GM10847 (cell line): Measurements from ENCODE around the gene STXBP6.

Experiments
- POLR2A ChIP-seq: IDR thresholded peaks from 2 replicates; pipeline ENCODE4 v1.6.1; 2011; ENCODE audit not compliant: insufficient read length; ENCODE audit errors: extremely low read depth

Gene STXBP6

DNA sequence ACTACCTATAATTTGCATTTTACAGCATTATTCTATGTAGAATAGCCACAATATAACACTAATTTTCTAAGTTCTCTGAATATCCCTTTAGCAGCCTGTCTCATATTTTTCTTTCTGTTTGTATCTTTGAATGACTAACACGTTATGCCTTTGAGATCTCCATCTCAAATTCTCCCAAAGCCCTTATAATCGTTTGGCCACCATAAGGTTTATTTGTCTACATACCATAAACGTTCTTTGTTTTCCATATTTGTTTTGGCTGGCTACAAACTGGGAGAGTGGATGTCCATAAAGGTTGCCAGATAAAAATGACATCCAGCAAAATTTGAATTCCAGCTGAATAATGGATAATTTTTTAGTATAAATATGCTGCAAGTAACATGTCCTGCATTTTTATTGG lies 203.7 kb downstream of the STXBP6 start:
- no peak for TF ChIP-seq POLR2A

- no peak for TF ChIP-seq POLR2A
Measured at GRCh38 chr14:24845851-24846250, 204.1 kb downstream of the STXBP6 start.

DNA sequence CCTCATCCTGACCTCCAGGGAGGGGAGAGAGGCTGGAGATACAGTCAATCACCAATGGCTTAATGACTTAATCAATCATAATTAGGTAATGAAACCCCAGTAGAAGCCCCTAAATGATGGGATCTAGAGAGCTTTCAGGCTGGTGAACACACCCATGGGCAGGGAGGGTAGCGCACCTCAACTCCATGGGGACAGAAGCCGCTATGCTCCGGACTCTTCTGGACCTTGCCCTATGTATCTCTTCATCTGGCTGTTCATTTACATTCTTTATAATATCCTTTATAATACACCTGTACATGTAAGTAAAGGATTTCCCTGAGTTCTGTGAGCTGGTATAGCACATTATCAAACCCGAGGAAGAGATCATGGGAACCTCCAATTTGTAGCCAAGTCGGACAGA lies 205.9 kb downstream of the STXBP6 start:
- no peak for TF ChIP-seq POLR2A

DNA sequence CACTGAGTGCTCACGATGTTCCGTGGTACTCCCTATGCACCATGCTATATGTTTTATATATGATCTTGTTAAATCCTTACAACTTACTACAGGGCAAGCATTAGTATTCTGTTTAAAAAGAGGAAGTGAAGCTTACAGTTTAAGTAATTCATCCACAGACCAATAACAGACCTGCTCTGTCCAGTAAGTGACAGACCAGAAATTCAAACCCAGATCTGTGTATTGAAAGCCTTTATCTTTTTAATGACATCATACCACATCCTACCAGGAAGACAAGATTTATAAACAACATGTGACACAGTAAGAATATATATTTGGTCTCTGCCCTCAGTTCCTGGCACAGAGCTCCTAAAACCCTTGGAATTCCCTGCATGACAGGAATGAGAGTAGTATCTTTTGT lies 206.5 kb downstream of the STXBP6 start:
- no peak for TF ChIP-seq POLR2A

DNA sequence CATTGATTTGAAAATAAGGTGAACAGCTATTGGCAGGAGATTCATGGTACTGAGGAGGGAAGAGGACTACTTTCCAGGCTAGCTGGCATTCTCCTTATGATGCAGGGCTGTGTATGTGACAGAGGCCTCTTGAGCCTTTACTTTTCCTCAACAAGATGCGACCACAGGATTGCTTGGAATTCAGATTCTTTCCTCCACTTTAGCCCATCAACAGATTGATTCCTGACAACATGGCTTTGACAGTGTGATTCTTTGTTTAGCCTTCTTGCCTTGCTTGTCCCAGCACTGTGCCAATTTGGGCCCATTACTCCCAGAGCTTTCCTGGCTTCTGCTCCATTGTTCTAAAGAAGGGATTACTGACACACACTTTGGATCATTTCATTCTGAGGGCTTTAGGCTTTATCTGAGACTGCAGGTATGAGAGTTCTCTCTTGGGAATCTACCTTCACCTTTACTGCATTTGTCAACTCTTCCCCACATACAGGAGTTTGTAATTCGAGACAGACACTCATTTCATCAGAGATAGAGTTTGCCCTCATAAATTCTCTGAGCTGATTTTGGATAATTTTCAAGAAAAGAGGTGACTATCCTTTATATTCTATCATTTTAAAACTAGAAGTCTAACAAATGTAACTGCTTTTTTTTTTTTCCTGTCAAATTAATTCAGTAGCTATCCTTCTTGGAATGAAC lies 209.6 kb downstream of the STXBP6 start:
- no peak for TF ChIP-seq POLR2A

- TF ChIP-seq POLR2A, result no peak
Measured at GRCh38 chr14:24839617-24840203, 210.2 kb downstream of the STXBP6 start.

- no peak for TF ChIP-seq POLR2A
Measured at GRCh38 chr14:24838945-24839616, 210.9 kb downstream of the STXBP6 start.

DNA sequence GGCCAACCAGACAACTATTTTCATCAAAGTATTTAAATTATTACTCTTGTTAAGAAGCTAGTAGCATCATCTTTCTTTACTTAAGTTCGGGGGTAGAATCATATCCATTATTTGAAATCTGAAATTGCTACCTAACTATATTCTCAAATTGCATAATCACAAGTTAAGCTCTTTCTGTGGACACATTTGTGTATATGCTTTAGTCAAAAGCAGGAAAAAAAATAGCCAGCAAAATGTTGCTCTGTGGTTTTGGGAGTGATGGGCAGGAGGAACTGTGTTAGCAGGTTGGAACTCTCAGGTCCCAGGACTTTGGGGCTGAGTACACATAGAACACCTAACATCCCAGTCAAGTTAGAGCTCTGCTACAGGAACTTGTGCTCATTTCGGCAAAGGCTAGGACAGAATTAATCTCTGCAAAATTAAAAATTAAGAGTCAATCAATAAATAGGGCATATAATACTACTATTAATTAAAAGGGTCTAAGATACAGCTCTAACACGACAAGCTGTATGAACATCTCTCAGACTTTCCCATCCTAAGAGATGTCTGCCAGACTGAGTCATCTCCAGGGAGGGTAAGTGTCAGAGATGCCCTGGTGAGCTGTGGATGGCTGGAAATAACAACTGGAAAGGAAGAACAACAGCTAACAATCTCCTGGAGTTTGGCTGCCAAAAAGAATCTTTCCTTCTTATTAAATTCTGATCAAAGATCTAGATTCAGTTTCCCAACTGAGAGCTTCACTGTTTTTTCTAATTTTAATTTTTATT lies 212.5 kb downstream of the STXBP6 start:
- no peak for TF ChIP-seq POLR2A

GRCh38 chr14:24834956-24835355 lies 215.0 kb downstream of the STXBP6 start:
- no peak for TF ChIP-seq POLR2A

GRCh38 chr14:24833385-24833784 lies 216.6 kb downstream of the STXBP6 start:
- no peak for TF ChIP-seq POLR2A

- no peak for TF ChIP-seq POLR2A
Measured at GRCh38 chr14:24831677-24832076, 218.3 kb downstream of the STXBP6 start.

GRCh38 chr14:24829862-24830261 lies 220.1 kb downstream of the STXBP6 start:
- no peak for TF ChIP-seq POLR2A

DNA sequence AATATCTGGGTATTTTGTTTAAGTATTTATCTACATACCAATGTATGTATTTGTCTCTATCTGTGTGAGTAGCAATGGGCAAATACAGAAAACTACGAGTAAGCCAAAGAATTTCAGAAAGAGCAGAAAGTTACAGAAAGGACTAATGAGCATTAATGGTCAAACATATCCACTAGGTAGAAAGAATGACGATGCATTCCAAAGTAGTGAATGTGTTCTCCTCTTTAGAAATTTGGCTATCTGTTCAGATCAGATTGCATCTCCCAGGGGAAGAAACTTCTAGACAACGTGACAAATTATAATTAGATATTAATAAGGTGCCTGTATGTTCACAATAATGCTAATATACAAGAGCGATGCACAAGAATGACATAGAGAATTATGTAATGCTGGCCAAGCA lies 221.5 kb downstream of the STXBP6 start:
- no peak for TF ChIP-seq POLR2A

DNA sequence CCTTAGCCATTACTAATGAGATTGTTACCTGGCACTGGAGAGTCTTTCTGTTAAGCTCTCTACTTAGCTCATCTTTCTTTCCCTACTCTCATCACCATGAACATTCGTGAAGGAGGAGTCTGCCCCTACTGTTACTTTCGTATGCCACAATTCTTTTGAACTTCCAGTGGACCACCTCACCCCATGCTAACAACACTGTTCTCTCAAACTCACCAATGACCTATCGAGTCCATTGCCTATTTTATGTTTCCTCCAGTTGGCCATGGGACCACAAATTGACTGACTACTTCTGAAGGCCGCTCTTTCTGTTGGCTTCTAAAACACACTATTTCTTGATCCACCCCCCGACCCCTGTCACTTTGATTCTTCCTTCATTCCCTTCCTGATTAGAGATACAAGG lies 223.6 kb downstream of the STXBP6 start:
- no peak for TF ChIP-seq POLR2A

GRCh38 chr14:24820616-24821015 lies 229.3 kb downstream of the STXBP6 start:
- no peak for TF ChIP-seq POLR2A
